ENCODE results near the gene PIAS1. TPM values are rescaled to one million over a fixed set of nuclear protein-coding genes. Genes with fewer than 3 reads are reported as not detected.

PIAS1 gene
- total RNA-seq, 1 donor from 2014 or later, result 56.3 TPM

DNA sequence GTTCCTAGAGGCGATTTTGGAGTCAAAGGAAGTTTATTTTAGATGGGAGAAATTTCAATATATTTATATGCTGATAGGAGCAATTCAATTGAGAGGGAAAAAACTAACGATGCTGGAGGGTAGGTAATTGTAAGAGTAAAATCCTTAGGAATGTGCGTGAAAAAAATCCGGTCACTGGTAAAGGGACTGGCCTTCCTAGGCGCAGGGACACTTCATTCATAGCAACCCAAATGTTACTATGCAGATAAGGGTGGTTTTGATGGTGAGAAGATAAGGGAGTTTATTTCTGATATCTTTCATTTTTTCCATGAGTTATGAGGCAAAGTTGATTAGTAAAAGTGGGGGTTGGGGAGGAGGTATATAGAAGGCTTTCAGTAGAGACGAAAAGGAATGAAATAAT lies 1.1 kb upstream of the PIAS1 start:
- Mint-ChIP-seq H3K27me3 (no peaks in the 10 kb centered on the region), H3K27ac (no peak overlapping the region), H3K4me3 (peak overlapping the region; percentile 21), H3K9me3 (peaks cover 3% of the 10 kb centered on the region), H3K4me1 (peaks cover 32% of the 10 kb centered on the region), H3K36me3 (ENCODE audit: low read depth) (peaks cover 5% of the 10 kb centered on the region)
- ATAC-seq (ENCODE audit: low read depth), result no peak
- TF ChIP-seq, protein P1, sequence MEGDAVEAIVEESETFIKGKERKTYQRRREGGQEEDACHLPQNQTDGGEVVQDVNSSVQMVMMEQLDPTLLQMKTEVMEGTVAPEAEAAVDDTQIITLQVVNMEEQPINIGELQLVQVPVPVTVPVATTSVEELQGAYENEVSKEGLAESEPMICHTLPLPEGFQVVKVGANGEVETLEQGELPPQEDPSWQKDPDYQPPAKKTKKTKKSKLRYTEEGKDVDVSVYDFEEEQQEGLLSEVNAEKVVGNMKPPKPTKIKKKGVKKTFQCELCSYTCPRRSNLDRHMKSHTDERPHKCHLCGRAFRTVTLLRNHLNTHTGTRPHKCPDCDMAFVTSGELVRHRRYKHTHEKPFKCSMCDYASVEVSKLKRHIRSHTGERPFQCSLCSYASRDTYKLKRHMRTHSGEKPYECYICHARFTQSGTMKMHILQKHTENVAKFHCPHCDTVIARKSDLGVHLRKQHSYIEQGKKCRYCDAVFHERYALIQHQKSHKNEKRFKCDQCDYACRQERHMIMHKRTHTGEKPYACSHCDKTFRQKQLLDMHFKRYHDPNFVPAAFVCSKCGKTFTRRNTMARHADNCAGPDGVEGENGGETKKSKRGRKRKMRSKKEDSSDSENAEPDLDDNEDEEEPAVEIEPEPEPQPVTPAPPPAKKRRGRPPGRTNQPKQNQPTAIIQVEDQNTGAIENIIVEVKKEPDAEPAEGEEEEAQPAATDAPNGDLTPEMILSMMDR (IDR thresholded peaks at IDR 0.05), result no peak
- POLR2A ChIA-PET, result no interaction called here
- intact Hi-C loops (cut with micrococcal nuclease), result loop anchor here (5.0 to 10.0 kb wide), 4 partner anchors 62 to 986 kb away; partner anchors contain the start of genes MAP2K5 and SMAD3
- no peak for DNase-seq
- CTCF ChIA-PET, result interaction anchor here (2.5 kb wide), 1 partner anchor 101 kb away, joined by 14 read pairs; no protein-coding TSS in a partner anchor

DNA sequence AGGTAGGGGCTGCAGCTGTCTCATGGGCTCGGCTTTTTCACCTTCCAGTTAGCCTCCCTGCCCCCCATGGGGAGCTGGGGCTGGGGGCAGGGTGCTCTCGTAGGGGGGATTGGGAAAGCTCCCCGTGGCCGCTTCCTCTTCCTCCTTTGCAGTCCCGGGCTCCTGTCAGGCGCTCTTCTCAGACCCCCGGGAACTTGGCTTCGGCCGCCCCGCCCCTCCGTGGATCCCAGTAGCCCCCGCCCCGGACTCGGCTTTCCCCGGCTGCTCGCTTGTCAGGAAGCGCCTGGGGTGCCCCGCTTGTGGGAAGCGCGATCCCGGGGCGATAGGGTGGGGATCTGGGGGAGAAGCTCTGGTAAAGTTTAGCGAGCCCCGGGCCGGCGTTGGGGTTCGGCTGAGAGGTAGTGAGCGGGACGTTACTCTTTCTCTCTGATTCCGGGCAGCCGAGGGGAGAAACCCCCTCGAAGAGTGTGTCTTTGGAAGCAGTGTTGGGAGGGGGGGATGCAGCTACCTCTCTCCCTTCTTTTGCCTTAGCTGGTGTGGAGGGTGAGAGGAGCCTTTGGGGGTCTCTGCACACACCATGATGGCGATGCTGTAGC lies 611 bp downstream of the PIAS1 start:
- H3K4me1 Mint-ChIP-seq, result peaks cover 39% of the 10 kb centered on the region
- peak; percentile 2 for ATAC-seq (ENCODE audit: low read depth)
- peak overlapping the region; percentile 94 for H3K27ac Mint-ChIP-seq
- H3K9me3 Mint-ChIP-seq, result peaks cover 3% of the 10 kb centered on the region
- DNase-seq, result no peak
- intact Hi-C loops (cut with micrococcal nuclease), result loop anchor here (1.0 to 10.0 kb wide), 10 partner anchors 60 to 987 kb away; partner anchors contain the start of genes MAP2K5, RNU6-1 and SMAD3
- POLR2A ChIA-PET, result interaction anchor here (0.6 to 3.2 kb wide), 18 partner anchors 10 to 1550 kb away, joined by 3 to 35 read pairs (median 4); partner anchors contain the start of genes FEM1B and ZWILCH
- CTCF ChIA-PET, result interaction anchor here (2.5 kb wide), 1 partner anchor 99 kb away, joined by 14 read pairs; no protein-coding TSS in a partner anchor
- peak overlapping the region; percentile 94 for H3K4me3 Mint-ChIP-seq
- H3K36me3 Mint-ChIP-seq (ENCODE audit: low read depth), result peaks cover 11% of the 10 kb centered on the region
- H3K27me3 Mint-ChIP-seq, result no peaks in the 10 kb centered on the region
- TF ChIP-seq, protein P1 (IDR thresholded peaks at IDR 0.05), result no peak

DNA sequence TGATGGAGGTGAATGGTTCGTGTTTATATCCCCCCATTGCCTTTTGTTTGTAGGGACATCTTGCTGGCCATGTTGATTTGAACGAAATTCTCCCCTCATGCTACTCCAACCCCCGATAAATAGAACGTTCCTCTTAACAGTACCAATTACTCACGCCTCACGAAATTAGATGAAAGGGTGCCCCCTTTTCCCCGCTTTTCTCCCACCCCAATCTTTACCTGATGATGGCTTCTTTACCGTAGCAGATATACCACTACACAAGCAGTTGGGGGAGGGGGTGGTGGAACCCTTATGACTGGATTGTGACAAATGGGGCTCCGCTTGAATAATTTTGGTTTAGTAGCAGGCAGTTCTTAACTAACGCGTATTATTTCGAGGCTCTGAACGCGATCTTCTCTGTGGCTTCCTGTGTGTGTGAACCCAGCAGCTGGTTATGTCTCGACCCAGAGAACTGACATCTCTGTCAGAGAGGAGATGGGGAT lies 1.1 kb downstream of the PIAS1 start:
- H3K4me3 Mint-ChIP-seq, result peak overlapping the region; percentile 94

DNA sequence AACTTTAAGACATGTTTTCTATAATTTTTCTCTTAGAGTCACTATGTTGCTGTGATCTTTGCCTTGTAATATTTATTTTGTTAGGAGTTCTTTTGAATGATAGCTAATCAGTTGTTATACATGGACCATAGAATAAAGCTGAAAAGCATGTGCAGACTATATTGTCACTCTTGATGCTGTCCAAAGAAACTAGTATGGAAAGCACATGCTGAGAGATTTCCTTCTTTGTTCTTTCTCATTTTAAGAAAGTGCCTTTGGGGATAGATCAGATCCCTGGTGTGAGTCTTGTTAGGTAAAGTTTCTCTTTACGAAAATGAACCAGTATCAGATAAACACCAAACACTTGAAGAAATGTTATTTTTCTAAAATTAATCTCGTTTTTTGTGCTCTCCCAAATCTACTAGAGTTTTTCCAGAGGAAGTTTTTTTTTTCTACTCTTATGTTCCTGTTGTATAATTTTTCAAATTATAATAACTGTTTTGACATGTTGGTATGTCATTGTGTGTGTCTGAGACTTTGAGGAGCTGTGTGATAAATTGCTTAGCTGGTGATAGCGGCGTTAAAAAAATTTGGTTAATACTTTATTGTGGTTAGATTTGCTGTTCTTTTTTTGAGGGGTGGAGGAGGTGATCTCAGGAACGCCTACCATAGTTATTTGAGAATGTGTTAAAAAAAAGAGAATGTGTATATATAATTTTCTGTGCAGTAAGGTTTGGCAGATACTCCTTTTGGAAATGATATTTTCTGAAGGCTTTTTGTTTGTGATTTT lies 2.2 kb downstream of the PIAS1 start:
- intact Hi-C loops (cut with micrococcal nuclease), result loop anchor here (5.0 to 10.0 kb wide), 3 partner anchors 59 to 511 kb away; partner anchors contain the start of gene MAP2K5

More for the DNA sequence above, 1.1 kb downstream of the PIAS1 start:
- TF ChIP-seq, protein P1 (IDR thresholded peaks at IDR 0.05), result no peak
- Mint-ChIP-seq H3K36me3 (ENCODE audit: low read depth) (peaks cover 12% of the 10 kb centered on the region), H3K27ac (peak overlapping the region; percentile 94), H3K4me1 (peaks cover 39% of the 10 kb centered on the region), H3K9me3 (no peaks in the 10 kb centered on the region), H3K27me3 (no peaks in the 10 kb centered on the region)
- peak; percentile 34 for DNase-seq
- peak; percentile 51 for ATAC-seq (ENCODE audit: low read depth)
- POLR2A ChIA-PET, result interaction anchor here (0.6 to 3.2 kb wide), 14 partner anchors 10 to 1550 kb away, joined by 3 to 35 read pairs (median 4); partner anchors contain the start of genes FEM1B and ZWILCH
- intact Hi-C loops (cut with micrococcal nuclease), result loop anchor here (5.0 to 10.0 kb wide), 3 partner anchors 60 to 510 kb away; partner anchors contain the start of gene MAP2K5
- CTCF ChIA-PET, result interaction anchor here (2.5 kb wide), 1 partner anchor 98 kb away, joined by 14 read pairs; no protein-coding TSS in a partner anchor

More for the DNA sequence above, 2.2 kb downstream of the PIAS1 start:
- TF ChIP-seq, protein P1 (IDR thresholded peaks at IDR 0.05), result no peak
- DNase-seq (no peak), ATAC-seq (ENCODE audit: low read depth) (no peak)
- POLR2A ChIA-PET, result interaction anchor here (0.7 to 3.2 kb wide), 4 partner anchors 95 to 534 kb away, joined by 3 to 35 read pairs (median 4); partner anchors contain the start of gene FEM1B
- Mint-ChIP-seq H3K9me3 (no peaks in the 10 kb centered on the region), H3K27ac (peak overlapping the region; percentile 46), H3K4me1 (peaks cover 40% of the 10 kb centered on the region), H3K36me3 (ENCODE audit: low read depth) (peaks cover 13% of the 10 kb centered on the region), H3K4me3 (peak overlapping the region; percentile 94), H3K27me3 (no peaks in the 10 kb centered on the region)
- CTCF ChIA-PET, result no interaction called here

Data from activated B cell treated with CpG ODN at 0.5 μM for 24 hours (primary cell).